Adipose tissue (tissue), 3 donors: Measurements from ENCODE around the gene MLPH. TPM values are rescaled to one million over a fixed set of nuclear protein-coding genes. Genes with fewer than 3 reads are reported as not detected.

Source experiments
- H3K27ac ChIP-seq: one replicate; pipeline ENCODE4 v1.5.1; 2013; ENCODE audit warnings: low read depth, low read length
- WGBS, 3 donors: extraction: QIAGEN DNeasy Blood & Tissue Kit; methylation state at CpG; one replicate each; pipeline ENCODE4 v1.1.7; 2013; 5-methylcytosine and 5-hydroxymethylcytosine counted together
- polyA plus RNA-seq, 3 donors: library from polyadenylated mRNA; stranded (reverse); fragments of 200-250 nt; gene quantifications; one replicate each; pipeline ENCODE4 v1.2.3, GENCODE V29; 2013
- donor health status: healthy with polysubstance abuse.
- donor health status: Bipolar disorder and iron deficiency.
- donor health status: healthy.

MLPH gene
- polyA plus RNA-seq, 3 donors, result 9.5 to 15.0 (median 14.4) TPM

DNA sequence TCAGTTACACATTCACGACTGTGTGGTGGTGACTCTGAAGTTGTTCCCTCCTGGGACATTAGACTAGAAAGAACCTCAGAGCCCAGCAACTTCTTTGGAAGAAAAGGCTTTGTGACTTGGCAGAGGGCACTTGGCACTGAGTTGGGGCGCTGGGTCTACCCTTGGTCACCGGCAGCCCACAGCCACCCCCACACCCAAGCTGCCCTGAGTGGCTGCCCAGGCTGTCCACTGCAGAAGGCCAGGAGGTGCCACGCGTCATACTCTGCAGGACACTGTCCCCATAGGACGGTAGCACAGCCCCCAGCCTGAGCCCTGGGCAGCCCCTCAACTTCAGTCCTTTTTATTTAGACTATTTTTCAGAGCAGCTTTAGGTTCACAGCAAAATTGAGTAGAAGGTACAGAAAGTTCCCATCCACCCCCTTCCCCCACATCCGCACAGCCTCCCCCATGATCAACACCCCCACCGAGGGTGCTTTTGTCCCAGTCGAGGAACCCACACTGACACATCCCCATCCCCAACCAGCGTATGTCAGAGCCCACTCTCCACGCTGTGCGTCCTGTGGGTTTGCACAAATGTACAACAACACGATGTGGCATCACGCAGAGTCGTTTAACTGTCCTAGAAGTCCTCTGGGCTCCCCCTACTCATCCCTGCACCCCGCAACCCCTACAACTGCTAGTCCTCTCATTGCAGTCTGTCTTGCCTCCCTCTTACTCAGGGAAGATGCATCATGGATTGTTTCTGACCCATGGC, 80.4 kb downstream of the MLPH start:
- WGBS, 3 donors, result 79 to 89% (median 86%) methylated on average over 16 of the region's 16 CpGs
- H3K27ac ChIP-seq, result no peak overlapping the region

DNA sequence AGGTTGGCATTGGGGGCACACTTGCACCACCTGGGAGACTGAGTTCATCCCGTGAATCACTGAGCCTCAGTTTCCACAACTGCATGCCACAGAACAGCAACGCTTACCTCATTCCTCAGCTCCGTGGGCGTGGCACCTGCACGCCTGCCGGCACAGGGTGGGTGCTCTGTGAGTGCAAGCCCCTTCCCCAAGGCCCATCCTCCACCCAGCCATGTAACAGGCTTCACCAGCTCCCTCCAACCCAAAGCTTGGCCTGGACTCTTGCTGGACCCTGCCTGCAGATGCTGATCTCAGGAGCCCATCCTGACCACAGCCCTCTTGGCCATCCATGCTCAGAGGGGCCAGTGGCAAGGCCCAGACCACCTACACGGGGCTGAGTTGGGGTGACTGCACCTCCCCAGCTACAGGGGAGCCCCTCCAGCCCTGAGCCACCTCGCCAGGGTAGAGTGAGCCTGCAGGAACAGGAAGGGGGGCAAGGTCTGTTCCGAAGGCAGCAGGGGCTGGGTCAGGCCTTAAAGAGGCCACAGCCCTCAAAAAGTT, 81.1 kb downstream of the MLPH start:
- WGBS, 3 donors, result 69 to 82% (median 81%) methylated on average over 9 of the region's 9 CpGs
- no peak overlapping the region for H3K27ac ChIP-seq

DNA sequence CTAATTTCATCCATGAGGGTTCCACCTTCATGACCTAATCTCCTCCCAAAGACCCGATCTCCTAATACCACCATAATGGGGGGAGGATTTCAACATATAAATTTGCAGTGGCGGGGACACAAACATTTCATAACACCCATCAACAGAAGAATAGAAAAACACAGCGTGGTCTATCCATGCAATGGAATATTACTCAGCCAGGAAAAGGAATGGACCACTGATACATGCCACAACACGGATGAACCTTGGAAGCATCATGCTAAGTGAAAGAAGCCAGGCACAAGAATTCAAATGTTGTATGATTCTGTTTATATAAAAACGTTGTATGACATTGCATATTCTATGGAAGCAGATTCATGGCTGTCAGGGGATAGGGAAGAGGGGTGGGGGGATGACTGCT, 82.0 kb downstream of the MLPH start:
- WGBS, 3 donors, result 90 to 94% (median 92%) methylated on average over 5 of the region's 5 CpGs
- no peak overlapping the region for H3K27ac ChIP-seq

DNA sequence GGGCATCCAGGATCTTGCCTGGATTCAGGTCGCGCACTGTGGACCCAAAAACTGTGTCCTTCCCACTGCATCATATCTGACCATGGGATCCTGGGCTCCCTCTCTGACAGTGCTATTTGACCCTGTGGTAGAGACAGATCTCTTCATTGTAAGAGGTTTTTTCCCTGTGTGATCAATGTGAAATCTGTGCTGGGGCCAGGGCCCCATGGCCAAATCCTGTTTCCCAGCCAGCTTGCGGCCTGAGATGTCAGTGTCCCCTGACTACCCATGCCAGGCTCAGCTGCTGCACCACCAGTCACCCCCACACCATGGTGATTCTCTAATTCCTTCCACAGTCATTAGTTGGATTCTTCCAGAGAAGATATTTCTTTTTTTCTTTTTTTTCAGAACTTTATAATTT, 82.8 kb downstream of the MLPH start:
- H3K27ac ChIP-seq, result no peak overlapping the region
- WGBS, 3 donors, result 95 to 99% (median 96%) methylated on average over 3 of the region's 3 CpGs

DNA sequence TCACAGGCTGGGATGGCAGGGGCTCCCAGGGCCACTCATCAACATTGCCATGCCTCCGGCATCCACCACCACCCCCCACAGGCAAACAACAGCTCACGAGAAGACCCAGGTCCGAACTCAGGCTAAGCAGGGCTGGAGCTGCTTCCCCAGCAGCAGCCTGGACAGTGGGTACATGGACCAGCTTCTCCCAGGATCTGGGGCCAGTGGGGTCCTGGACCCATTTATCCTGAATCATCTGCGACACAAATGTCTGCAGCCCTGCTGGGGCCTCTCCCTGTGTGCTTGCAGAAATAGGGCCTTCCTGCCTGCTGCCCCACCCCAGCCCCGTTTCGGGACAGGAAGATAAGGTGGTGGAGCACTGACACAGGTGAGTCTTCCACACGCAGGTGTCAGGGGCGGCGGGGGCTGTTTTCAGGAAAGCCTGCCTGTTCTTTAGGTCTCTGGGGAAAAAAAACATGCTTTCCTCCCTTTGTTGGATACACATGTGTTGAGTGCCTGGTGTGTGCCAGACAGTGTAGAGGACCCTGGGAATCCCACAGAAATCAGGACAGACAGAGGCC, 83.8 kb downstream of the MLPH start:
- no peak overlapping the region for H3K27ac ChIP-seq
- 85 to 91% (median 86%) methylated on average over 9 of the region's 9 CpGs for WGBS, 3 donors

DNA sequence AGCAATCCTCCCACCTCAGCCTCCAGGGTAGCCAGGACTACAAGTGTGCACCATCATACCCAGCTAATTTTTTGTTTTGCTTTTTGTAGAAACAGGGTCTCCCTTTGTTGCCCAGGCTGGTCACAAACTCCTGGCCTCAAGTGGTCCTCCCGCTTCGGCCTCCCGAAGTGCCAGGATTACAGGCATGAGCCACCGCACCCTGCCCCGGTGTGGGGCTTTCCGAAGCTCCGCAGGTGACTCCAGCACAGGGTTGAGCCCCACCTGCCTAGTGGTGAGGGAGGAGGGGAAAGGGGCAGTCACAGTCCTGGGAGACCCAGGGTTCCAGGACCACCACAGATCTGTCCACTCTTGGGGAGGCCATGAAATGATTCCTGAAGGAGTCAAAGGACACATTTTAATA, 84.5 kb downstream of the MLPH start:
- no peak overlapping the region for H3K27ac ChIP-seq
- 75 to 95% (median 91%) methylated on average over 7 of the region's 7 CpGs for WGBS, 3 donors

DNA sequence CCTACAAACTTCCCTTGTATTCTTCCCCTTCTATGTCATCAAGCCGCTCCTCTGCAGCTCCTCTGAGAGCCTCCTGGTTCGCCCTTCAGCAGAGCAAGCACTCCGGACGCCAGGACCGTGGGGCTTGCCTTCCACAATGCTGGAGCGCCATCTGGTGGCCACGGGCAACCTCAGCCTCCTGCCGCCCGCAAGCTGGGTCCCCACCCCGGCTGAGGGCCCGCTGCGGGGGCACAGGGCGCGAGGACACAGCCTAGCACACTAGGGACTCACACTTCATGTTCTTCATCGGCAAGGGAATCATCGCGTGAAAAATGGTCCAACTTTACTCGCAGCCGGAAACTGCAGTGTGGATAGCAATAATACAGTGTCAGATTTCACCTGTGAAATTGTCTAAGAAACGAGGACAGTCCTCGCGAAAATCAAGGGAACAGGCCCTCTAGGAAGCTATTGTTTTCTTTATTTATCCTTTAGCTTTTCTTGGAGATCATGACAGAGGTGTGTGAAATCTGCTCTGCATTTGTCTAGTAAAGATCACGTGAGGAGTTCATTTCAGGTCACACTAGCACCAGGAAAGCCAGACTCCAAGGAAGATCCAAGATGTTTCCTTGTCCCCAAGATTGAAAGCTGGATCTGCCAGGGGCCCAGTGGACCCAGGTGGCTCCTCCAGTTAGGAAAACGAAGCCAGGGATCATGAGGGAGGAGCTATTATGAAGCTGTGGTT, 85.1 kb downstream of the MLPH start:
- WGBS, 3 donors, result 9 to 14% (median 12%) methylated on average over 24 of the region's 24 CpGs
- no peak overlapping the region for H3K27ac ChIP-seq

DNA sequence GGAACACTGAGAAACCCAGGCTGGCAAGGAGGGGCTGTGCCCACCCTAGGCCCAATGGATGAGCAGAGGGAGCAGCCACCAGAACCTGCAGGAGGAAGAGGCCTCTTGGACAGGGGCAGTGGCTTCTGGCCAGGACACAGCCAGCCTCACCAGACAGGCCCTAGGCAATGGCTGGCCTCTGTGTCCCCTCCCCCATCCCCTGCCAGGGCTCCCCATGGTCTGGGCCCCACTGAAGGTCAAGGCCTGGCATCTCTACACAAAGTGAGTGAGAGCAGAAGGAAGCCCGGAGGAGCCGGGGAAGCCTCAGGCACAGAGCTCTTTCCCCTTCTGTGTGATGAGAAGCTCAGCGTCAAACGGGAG, 85.7 kb downstream of the MLPH start:
- 64 to 95% (median 90%) methylated on average over 4 of the region's 4 CpGs for WGBS, 3 donors
- H3K27ac ChIP-seq, result no peak overlapping the region

DNA sequence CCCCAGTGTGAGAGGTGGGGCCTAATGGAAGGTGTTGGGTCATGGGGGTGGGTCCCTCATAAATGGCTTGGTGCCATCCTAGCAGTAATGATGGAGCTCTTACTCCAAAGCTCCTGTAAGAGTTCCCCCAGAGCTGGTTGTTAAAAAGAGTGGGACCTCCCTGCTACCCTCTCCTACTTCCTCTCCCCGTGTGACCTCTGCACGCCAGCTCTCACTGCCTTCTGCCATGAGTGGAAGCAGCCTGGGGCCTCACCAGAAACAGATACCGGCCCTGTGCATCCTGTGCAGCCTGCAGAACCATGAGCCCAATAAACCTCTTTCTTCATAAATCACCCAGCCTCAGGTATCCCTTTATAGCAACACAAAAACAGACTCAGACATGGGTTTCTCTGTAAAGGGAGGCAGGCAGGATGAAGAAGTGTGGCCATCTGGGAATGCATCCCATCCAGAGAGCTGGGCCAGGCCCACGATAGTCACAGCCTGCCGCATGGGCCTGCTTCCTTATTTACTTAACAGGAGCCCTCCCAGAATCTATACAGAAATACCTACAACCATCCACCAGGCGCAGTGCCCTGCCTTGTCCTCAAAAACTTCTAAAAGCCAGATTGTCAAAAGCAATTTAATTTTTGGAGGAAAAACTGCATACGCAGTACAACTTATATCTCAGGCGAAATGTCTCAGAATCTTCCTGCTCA, 86.8 kb downstream of the MLPH start:
- H3K27ac ChIP-seq, result no peak overlapping the region
- 87 to 91% (median 90%) methylated on average over 8 of the region's 8 CpGs for WGBS, 3 donors

DNA sequence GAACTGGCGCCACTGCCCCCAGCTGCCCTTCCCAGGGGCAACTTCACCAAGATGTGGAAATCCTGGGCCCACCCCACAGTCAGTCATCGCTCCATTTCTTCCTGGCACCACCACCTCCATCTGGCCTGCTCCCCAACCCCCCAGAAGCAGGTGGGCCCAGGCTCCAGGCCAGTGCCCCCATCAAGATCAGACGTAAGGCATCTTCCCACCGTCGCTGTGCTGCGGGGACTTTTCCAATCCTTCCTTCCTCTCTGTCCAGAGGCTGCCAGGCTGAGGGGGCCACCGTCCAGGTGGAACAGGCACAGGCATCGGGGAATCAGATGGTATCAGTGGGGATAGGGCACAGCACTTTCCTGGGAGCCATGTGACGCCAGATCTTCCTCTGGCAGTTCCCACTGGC, 87.4 kb downstream of the MLPH start:
- 76 to 92% (median 87%) methylated on average over 9 of the region's 9 CpGs for WGBS, 3 donors
- no peak overlapping the region for H3K27ac ChIP-seq

DNA sequence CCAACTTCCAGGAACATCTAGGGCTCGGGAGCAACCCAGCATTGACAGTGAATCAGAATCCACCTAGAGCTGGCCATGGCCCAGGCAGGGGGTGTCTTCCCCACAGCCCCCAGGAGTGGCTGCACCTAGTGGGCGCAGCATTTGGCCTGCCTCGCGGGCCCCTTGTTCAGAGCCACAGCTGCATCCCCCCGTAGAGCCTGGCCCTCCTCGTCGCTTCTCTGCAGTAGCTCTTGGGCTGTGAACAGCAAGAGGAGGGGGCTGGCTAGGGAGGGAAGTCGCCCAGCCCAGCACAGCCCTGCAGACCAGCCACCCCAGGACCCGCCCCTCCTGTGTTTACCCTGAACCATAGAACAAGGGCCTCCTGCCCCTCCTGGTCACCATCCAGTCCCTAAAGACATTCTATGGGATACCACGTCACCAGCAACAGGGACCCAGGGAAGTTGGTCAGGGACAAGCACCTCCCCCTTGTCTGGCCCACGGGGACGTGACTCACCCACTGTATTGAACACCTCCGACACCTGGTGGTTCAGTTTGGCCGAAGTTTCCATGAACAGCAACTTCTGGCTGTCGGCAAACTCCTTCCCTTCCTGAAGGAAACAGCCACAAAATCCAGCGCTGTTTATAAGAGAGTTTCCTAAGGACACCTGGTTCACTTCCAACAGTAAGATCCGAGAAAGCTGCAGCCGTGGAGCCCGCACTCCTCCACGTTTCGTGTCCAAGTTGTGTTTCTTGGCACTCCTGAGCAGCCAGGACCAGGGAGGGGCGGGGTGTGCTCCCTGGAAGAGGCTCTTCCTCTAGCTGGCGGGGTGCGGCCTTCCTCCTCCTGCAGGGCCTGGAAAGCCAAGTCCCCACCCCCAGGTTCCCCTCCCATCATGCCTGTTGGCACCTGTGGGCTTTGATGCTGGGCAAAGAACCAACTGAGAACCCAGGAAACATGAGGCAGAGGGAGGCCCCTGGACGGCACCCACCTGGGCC, 88.1 kb downstream of the MLPH start:
- no peak overlapping the region for H3K27ac ChIP-seq
- 57 to 76% (median 67%) methylated on average over 25 of the region's 25 CpGs for WGBS, 3 donors

DNA sequence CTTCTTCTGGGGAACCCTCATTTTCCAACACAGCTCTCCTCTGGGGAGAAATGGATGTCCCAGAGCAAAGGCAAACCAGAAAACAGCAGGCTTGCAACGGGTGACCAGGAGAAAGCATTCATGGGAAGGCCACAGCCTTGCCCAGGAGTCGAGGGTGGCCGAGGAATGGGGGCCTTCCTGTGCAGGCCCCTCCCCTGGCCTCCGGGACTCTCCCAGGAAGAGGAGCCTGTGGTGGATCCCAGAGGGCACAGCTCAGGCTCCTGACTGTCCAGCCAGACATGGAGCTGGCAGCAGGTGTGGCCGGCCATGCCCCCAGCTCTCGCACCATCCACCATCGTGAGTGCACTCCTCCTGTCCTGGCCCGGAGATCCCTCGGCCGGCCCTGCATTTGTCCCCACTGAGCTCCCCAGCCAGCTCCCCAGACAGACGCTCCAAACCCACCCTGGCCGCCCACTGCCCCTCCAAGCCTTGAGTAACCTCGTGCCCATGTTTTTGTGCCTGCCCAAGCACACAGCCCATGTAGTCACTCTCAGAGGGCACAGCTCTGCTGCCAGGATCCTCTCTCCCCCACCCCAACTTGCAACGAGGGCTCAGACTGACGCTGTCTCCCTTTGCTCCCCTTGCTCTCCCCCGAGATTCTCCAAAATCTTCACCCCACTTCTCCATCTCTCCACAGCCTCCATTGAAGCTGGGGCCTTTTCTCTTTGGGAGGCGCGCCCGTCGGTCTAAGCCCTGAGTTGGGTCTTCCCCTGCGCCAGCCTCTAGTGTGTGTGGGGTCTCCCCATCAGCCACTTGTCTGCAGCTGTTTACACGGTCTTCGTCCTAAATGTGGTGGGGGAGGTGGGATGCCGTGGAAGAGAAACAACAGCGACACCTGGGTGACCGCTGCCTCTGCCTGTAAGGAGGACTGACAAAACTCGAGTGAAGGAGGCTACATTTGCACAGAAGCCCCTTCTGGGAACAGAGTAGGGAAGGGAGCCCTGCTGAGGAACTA, 89.1 kb downstream of the MLPH start:
- WGBS, 3 donors, result 90 to 93% (median 93%) methylated on average over 26 to 27 of the region's 27 CpGs
- no peak overlapping the region for H3K27ac ChIP-seq

DNA sequence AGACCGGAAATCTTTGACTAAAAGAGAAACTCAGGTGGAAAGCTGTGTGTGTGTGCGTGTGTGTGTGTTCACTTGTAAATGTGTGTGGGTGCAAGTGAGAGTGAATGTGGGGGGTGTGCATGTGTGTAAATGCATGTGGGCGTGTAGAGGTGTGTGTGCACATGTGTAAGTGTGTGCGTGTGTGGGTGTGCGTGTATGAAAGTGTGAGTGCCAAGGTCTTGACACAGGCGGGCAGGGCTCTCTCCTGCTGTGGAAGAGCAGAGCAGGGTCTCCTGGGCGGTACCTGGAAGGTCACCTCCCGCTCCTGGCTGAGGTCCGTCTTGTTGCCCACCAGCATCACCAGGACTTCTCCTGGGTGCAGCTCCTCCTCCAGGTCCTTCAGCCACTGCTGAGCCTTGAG, 89.9 kb downstream of the MLPH start:
- 91 to 95% (median 95%) methylated on average over 9 of the region's 9 CpGs for WGBS, 3 donors
- H3K27ac ChIP-seq, result no peak overlapping the region

DNA sequence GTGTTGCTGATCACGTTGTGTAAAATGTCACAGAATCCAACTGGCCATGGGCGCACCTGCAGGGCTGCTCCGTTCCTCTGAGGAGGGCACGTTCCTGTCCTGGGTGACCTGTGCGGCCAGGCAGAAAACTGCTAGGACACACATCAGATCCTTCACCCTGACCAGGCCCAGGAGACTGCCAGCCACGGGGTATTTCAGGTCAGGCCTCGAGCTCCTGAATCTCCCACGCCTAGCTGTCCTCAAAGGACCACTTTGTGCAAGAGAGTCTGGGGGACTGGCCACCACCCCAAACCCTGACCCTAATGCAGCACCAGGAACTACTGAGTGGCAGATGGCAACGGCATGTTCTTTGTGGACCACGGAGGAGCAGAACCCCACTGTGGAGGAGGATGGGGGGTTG, 90.4 kb downstream of the MLPH start:
- WGBS, 3 donors, result 91 to 93% (median 93%) methylated on average over 10 of the region's 10 CpGs

DNA sequence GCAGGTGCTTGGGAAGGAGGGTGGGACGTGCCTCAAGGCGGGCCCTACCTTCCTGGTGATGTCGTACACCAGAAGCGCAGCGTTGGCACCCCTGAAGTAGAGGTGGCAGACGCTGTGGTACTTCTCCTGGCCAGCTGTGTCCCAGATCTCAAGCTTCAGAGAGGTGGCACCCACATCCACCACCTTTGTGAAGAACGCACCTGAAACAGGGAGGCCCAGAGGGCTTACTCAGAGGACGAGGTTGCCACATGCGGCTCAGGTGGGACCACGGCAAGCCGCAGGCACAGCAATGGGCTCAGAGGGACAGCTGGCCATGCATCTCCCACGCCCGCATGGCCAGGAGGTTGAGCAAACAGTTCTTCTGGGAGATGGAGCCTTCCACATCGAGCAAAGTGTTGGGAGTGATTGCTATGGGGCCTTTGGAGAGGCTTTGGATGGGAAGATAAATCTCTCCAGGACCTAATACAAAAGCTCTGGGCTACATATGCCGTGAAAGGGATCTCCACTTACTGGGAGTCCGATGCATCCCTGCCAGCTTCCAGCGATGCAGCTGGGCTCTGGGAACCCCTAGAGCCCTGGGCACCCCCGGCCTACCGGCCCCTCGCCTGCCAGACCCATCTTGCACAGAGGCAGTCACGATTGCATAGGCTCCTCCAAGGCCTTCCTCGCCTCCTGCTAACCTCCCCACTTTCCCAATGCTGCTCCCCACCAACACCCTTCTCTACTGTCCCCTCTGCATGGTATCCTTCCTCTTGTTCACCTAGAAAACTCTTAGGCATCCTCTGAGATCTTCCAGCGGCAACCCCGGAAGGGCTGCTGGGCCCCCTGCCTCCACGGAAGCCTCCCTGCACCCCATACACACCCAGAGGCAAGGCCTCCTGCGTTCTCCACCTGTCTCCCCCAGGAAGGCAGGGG, 91.2 kb downstream of the MLPH start:
- 90 to 94% (median 92%) methylated on average over 26 of the region's 26 CpGs for WGBS, 3 donors
- H3K27ac ChIP-seq, result no peak overlapping the region

More for the DNA sequence above, 90.4 kb downstream of the MLPH start:
- no peak overlapping the region for H3K27ac ChIP-seq

DNA sequence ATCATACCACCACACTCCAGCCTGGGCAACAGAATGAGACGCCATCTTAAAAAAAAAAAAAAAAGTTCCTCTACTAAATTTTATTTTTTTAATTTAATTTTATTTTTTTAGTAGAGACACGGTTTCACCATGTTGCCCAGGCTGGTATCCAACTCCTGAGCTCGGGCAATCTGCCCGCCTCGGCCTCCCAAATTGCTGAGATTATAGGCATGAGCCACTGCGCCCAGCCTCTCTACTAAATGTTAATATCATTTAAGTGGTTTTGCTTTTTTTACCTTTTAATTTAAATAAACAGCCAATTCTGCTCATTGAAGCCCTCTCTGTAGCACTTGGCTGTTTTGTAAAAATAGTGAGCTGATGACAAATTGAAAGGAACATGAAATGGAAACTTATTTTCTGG, 94.3 kb downstream of the MLPH start:
- H3K27ac ChIP-seq, result no peak overlapping the region
- WGBS, 3 donors, result 82 to 85% (median 84%) methylated on average over 6 of the region's 6 CpGs
